ENCODE data around the gene ZNF524.

The ZNF524 gene

DNA sequence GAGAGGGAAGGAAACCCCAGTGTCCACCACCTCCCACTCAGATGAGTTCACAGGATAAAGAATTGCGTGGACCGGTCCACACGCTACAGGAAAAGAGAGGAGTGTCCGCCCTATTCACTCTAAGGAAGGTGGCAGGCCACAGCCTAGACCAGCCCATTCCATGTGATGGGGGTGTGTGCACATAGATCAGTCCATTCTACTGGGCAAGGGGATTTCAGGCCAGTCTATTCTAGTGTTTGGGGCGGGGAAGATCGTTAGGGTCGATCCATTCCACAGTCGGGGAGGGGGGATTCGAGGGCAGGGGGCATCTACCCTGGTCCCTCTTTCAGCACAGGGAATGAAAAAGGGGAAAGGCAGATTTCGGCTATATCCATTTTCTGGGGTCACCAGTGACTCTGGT is 8.5 kb upstream of the ZNF524 start:
- DNase-seq (ENCODE audit: insufficient read length, low spot score) = no peak
- TF ChIP-seq POLR2A (IDR thresholded peaks at IDR 0.05; ENCODE audit: low read depth, low read length) (no peak), POU2F2 (IDR thresholded peaks at IDR 0.05; ENCODE audit: low read depth, low read length) (no peak), POLR2AphosphoS5 (IDR thresholded peaks at IDR 0.05; ENCODE audit: low read depth, low read length) (no peak), TAF1 (IDR thresholded peaks at IDR 0.05; ENCODE audit: low read depth, low read length) (no peak)
- FAIRE-seq = no peak

DNA sequence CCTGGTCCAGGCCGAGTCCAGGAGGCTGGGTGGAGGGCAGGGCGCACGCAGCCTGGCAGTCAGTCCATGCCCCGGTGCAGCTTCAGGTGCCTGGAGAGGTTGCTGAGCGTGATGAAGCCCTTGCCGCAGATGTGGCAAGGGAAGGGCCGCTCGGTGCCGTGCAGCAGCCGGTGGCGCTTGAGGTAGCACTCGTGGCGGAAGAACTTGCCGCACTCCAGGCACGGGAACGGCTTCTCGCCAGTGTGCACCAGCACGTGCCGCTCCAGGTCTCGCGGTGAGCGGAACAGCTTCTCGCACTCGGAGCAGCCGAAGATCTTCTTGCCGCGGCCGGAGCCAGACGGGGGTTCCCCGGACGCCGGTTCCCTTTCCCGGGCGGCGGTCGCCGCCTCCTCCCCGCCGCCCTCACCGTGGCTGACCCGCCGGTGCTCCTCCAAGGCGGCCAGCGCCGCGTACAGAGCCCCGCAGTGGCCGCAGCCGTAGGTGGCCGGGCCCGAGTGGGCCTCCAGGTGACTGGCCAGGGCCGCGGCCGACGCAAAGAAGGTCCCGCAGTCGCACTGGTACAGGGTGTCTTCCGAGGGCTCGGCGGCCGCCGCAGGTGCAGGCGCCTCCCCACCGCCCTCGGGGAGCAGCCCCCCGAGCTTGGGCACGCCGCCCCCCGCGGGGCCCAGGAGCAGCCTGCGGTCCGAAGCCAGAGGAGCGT is 7.5 kb upstream of the ZNF524 start:
- TF ChIP-seq TAF1 (IDR thresholded peaks at IDR 0.05; ENCODE audit: low read depth, low read length) (no peak), SPI1 (IDR thresholded peaks at IDR 0.05; ENCODE audit: low read depth, low read length) (no peak), POU2F2 (IDR thresholded peaks at IDR 0.05; ENCODE audit: low read depth, low read length) (no peak), POLR2AphosphoS5 (IDR thresholded peaks at IDR 0.05; ENCODE audit: low read depth, low read length) (no peak), PAX5 (IDR thresholded peaks at IDR 0.05; ENCODE audit: insufficient read depth, low read length, severe bottlenecking) (no peak), POLR2A (IDR thresholded peaks at IDR 0.05; ENCODE audit: low read depth, low read length) (no peak)
- DNase-seq (ENCODE audit: insufficient read length, low spot score) (no peak), FAIRE-seq (no peak)

DNA sequence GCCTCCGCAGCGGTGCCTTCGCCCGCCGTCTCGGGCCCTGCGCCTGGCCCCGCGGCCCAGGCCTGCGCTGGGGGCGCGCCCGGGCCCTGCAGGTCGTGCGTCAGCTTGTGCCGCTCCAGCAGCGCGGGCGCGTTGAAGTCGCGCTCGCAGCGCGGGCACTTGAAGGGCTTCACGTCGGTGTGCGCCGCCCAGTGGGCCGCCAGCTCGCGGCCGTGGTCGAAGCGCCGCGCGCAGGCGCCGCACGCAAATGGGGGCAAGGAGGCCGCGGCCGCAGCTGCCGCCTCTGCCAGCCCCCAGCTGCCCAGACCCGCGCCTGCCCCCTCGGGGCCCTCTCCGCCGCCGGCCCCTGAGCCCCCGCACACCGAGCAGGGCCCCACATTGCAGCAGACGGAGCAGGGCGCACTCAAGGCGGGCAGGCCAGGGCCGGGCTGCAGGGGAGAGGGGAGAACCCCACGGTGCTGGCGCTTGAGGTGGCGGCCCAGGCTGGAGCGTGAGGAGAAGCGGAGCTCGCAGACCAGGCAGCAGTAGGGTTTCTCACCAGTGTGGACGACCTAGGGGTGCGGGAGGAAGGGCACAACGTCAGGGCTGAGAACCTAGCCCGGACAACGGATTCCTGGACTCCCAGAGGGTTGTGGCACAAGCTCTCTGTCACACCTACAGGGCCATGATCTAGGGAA is 6.9 kb upstream of the ZNF524 start:
- DNase-seq (ENCODE audit: insufficient read length, low spot score) (no peak), FAIRE-seq (no peak)
- TF ChIP-seq SPI1 (IDR thresholded peaks at IDR 0.05; ENCODE audit: low read depth, low read length) = no peak
- no peak for TF ChIP-seq POU2F2 (IDR thresholded peaks at IDR 0.05; ENCODE audit: low read depth, low read length)
- TF ChIP-seq POLR2A (IDR thresholded peaks at IDR 0.05; ENCODE audit: low read depth, low read length) = no peak
- no peak for TF ChIP-seq POLR2AphosphoS5 (IDR thresholded peaks at IDR 0.05; ENCODE audit: low read depth, low read length)
- no peak for TF ChIP-seq TAF1 (IDR thresholded peaks at IDR 0.05; ENCODE audit: low read depth, low read length)

DNA sequence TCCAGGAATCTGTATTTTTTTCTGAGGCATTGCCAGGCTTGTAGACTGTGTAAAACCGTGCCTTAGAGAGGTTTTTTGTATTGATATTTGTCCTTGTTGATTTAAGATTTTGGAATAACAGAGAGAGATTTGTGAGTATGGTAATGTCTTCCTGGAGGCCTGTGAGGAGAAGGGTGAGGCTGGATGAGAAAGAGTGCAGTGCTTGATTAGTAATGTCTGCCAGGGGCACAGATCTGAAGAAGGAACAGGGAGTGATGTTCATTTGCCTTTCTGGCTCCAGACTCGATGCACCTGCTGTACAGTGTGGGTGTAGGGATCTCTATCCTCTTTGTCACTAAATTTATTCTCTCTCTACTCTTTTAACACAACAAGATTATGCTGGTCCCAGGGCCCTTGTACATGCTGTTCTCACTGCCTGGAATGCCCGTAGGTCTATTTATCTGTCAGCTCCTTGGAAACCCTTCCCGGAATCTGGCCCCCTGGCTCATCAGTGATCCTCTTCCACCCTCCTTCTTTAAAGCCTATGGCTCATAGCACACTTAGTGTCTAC is 5.0 kb upstream of the ZNF524 start:
- DNase-seq (ENCODE audit: insufficient read length, low spot score) (no peak), FAIRE-seq (no peak)
- TF ChIP-seq TAF1 (IDR thresholded peaks at IDR 0.05; ENCODE audit: low read depth, low read length) = no peak

DNA sequence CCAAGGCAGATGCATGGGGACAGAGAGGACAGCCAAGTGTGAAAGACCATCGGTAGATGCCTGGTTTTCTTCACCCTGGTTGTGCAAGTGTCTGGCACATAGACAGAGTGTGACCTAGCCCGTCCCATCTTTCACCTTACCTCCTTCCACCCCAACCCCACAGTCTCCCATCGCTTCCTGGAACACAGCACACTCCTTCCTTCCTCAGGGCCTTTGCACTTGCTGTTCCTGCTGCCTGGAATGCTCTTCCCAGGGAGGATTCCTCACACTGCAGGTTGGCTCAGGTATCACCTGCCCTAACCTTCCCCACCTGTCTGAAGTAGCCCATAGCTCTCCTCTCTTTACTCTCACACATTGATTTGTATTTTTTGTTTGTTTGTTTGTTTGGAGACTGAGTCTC is 3.8 kb upstream of the ZNF524 start:
- TF ChIP-seq POLR2AphosphoS5 (IDR thresholded peaks at IDR 0.05; ENCODE audit: low read depth, low read length) (no peak), POU2F2 (IDR thresholded peaks at IDR 0.05; ENCODE audit: low read depth, low read length) (no peak), POLR2A (IDR thresholded peaks at IDR 0.05; ENCODE audit: low read depth, low read length) (no peak), TAF1 (IDR thresholded peaks at IDR 0.05; ENCODE audit: low read depth, low read length) (no peak), SPI1 (IDR thresholded peaks at IDR 0.05; ENCODE audit: low read depth, low read length) (no peak), PAX5 (IDR thresholded peaks at IDR 0.05; ENCODE audit: insufficient read depth, low read length, severe bottlenecking) (no peak)
- DNase-seq (ENCODE audit: insufficient read length, low spot score) (no peak), FAIRE-seq (no peak)

DNA sequence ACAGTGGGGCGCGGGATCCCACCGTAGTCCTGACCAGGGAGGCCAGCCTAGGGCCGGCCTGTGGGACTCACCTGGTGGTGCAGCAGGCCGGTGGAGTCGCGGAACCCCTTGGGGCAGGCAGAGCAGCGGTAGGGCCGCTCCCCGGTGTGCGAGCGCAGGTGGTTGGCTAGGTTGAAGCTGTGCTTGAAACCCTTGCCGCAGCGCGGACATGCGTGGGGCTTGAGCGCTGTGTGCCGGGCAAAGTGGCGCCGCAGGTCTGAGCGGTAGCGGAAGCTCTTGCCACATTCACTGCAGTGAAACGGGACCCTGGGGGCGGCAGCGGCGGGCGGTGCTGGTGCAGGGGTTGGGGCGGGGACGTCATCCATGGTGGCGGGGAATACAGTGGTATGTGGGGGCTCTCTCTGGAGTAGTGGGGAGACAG is 2.6 kb upstream of the ZNF524 start:
- TF ChIP-seq POLR2AphosphoS5 (IDR thresholded peaks at IDR 0.05; ENCODE audit: low read depth, low read length) (no peak), TAF1 (IDR thresholded peaks at IDR 0.05; ENCODE audit: low read depth, low read length) (no peak), POU2F2 (IDR thresholded peaks at IDR 0.05; ENCODE audit: low read depth, low read length) (no peak), POLR2A (IDR thresholded peaks at IDR 0.05; ENCODE audit: low read depth, low read length) (no peak), SPI1 (IDR thresholded peaks at IDR 0.05; ENCODE audit: low read depth, low read length) (no peak), PAX5 (IDR thresholded peaks at IDR 0.05; ENCODE audit: insufficient read depth, low read length, severe bottlenecking) (no peak)
- no peak for FAIRE-seq

DNA sequence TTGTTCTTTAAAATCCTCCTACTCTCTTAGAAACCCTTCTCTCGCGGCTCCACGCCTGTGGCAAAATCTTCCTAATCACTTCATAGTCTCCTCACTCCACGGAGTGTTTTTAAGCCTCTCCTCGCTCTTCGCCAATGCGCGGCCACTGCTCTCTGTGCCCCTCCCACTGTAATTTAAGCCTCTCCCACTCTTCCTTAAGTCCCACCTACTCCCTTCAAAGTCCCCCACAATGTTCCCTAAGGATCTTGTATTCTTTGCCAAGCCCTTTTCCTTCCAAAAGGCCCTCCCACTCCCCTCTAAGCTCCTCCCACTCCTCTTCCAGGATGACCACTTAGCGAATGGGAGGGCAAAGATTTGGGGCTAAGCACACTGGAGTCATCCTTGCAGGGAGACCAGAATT is 2.1 kb upstream of the ZNF524 start:
- TF ChIP-seq POLR2AphosphoS5 (IDR thresholded peaks at IDR 0.05; ENCODE audit: low read depth, low read length) = no peak
- no peak for TF ChIP-seq TAF1 (IDR thresholded peaks at IDR 0.05; ENCODE audit: low read depth, low read length)
- no peak for TF ChIP-seq POU2F2 (IDR thresholded peaks at IDR 0.05; ENCODE audit: low read depth, low read length)
- TF ChIP-seq PAX5 (IDR thresholded peaks at IDR 0.05; ENCODE audit: insufficient read depth, low read length, severe bottlenecking) = no peak
- FAIRE-seq (no peak), DNase-seq (ENCODE audit: insufficient read length, low spot score) (no peak)

More for the DNA sequence above, 2.6 kb upstream of the ZNF524 start:
- DNase-seq (ENCODE audit: insufficient read length, low spot score) = no peak

DNA sequence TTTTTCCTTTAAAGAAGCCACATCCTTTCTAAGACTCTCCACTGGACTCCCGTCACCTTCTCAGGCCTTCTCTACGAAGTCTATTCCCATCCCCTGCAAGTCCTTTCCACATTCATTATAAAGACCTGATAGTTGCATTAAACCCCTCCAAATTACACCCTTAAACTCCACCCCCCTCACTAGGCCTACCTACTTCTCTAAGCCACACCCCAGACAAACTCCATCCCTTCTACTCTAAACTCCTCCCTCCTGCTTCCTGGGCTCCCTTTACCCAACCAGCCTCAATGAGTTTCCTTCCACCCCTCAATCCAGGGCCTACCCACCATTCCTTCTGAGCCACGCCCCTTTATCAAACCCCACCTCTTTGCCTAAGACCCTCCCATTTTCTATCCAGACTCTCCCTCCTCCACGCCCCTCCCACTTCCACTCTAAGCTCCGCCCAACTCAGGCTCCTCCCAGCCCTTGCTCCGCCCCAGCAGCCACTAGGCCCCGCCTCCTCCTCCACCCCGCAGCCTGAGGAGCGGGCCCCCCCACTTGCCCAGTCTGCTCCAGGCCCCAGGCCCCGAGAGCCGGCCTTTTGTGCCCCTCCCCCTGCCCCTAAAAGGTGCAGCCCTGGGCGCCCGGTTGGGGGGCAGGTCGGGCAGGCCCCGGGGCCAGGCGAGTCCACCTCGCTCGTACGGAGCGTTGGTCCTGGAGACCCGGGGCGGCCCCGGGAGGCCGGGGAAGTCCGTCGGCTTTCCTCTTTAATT is 1.2 kb upstream of the ZNF524 start:
- TF ChIP-seq POLR2AphosphoS5 (IDR thresholded peaks at IDR 0.05; ENCODE audit: low read depth, low read length) (no peak), POU2F2 (IDR thresholded peaks at IDR 0.05; ENCODE audit: low read depth, low read length) (no peak), TAF1 (IDR thresholded peaks at IDR 0.05; ENCODE audit: low read depth, low read length) (no peak; the same call in 1 of the 2 replicates), POLR2A (IDR thresholded peaks at IDR 0.05; ENCODE audit: low read depth, low read length) (no peak), SPI1 (IDR thresholded peaks at IDR 0.05; ENCODE audit: low read depth, low read length) (no peak), PAX5 (IDR thresholded peaks at IDR 0.05; ENCODE audit: insufficient read depth, low read length, severe bottlenecking) (no peak)
- FAIRE-seq (peak; percentile 87), DNase-seq (ENCODE audit: insufficient read length, low spot score) (peak; percentile 78)

DNA sequence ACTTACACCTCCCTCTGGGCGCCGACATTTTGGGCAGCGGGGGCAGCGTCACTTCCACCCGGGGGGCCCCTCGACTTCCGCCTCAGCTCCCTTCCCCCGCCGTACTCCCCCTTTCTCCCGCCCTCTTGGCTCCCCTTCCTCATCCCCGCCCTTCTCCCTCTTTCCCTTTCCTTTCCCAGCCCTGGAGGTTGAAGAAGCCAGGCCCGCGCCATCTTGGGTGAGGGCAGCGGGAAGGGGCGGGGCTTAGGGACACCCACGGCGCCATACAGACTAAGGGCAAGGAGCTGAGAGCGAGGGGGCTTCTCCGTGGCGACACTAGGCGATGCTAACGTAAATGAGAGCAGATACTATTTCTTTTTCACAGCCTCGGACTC is 633 bp upstream of the ZNF524 start, which contains the start of gene FIZ1:
FIZ1 (minus strand) TSS at position 50 of the 374 bp plus-strand sequence. CDS start 1,652 bp downstream, outside the sequence.
- DNase-seq (ENCODE audit: insufficient read length, low spot score) (peak; percentile 81), FAIRE-seq (no peak)
- TF ChIP-seq POLR2A (IDR thresholded peaks at IDR 0.05; ENCODE audit: low read depth, low read length) (no peak), PAX5 (IDR thresholded peaks at IDR 0.05; ENCODE audit: insufficient read depth, low read length, severe bottlenecking) (no peak), TAF1 (IDR thresholded peaks at IDR 0.05; ENCODE audit: low read depth, low read length) (no peak), POLR2AphosphoS5 (IDR thresholded peaks at IDR 0.05; ENCODE audit: low read depth, low read length) (no peak), SPI1 (IDR thresholded peaks at IDR 0.05; ENCODE audit: low read depth, low read length) (peak; percentile 33; the same call in 1 of the 2 replicates), POU2F2 (IDR thresholded peaks at IDR 0.05; ENCODE audit: low read depth, low read length) (peak; percentile 8; the same call in 1 of the 2 replicates)
